T-helper 1 cell (primary cell): ENCODE results near the gene SKA3.
"Not testable (repeated sequence)": the region's sequence is repeated elsewhere in the genome, so short reads cannot be mapped to it uniquely, and the experiment has no call there.

Experiments
- DNase-seq, 5 donors: peaks; one replicate each; pipeline ENCODE4 v3.0.0-alpha.2; 2012 to 2020
- total RNA-seq, 4 donors: gene quantifications; one replicate each; lab custom pipeline; 2026; lab: John Stamatoyannopoulos, UW

The SKA3 gene
- total RNA-seq: 0.54 to 0.83 (median 0.57) reads per million in 4 donors

DNA sequence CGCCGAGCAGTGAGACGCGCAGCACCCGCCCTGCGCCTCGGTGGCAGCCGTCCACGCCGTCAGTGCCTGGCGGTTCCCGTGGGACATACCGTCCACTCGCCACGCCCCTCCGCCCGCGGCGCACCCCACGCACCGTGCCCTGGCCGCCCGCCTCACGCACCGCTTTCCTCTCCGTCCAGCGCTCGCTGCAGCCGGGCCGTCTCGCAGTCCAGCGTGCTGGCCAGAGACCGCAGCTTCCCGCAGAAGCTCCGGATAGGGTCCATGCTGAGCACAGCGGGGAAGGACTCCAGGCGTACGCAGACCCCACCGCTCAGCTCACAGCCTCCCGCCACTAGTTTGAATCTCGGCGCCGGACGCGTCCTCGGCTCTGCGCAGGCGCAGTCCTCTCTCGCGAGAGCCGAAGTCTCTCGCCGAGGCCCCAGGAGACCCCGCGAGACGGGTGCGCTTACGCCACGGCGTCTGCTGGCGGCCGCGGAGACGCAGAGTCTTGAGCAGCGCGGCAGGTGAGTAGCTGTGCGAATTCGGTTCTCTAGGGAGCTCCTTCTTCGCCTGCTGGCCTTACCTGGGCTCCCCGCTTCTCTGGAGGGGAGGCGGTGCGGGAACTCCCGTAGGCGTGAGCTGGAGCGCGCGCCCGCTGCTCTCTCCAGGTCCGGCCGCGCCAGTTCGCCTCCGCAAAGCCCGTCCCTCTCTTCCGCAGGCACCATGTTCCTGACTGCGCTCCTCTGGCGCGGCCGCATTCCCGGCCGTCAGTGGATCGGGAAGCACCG is at the start of gene SKA3, which contains the start of gene MRPL57:
Gene SKA3 (minus strand): TSS at position 338 of the 767 bp plus-strand sequence. CDS start 75 bp downstream, at position 263.
Gene MRPL57 (plus strand): TSS at position 444 of the 767 bp plus-strand sequence. CDS start 259 bp downstream, at position 703.
- DNase-seq: peak; percentile 88 to 96 (median 91)

DNA sequence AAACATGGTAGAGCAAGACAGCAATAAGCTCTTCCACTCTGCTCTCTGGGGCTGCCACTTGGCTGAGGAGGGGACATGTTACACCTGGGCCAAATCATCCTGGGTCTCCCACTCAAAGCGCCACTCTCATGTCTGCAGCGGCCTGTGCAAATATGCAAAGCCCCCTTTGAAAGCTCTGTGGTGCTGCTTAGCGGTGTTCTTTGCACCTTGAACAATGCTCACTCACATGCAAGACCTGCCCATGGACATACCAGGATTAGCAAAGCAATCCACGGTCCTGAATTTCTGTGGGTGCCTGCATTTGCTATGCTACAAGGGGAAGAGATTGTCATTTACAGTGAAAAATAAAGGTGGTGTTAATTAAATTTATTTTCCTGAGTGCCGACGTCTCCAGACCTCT is 48.7 kb upstream of the SKA3 start:
- no peak for DNase-seq

DNA sequence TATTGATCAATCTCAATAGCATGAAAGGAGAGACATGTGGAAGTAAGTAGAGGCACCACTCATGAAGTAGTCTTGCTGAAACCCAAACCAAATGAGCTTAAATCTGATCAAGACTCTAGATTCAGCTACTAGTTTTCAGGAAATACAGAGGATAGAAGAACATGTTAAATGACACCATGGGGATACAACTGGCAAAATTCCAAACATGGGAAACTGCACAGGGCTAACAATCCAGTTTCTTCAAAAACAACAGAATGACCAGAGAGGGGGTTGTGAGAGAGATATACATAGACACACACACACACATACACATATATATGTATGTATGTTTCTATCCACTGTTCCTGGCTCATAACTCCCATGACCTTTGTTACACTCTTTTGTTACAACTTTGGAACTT is 44.9 kb upstream of the SKA3 start:
- no peak for DNase-seq

DNA sequence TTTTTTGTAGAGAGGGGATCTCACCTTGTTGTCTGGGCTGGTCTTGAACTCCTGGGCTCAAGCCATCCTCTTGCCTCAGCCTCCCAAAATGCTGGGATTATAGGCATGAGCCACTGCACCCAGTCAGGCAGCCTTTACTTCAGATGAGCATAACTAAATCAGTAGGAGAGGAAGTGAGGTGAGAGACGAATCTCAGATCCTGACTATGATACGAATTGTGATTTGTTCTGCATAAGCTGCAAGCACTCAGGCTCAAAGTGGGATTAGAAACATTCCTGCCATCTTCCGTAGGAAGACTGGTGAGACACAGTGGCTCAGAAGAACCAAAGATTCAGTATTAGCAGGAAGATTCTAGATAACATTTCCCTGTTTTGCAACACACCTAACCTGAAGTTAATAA is 43.4 kb upstream of the SKA3 start:
- peak in 1 of 5 donors; percentile 12 for DNase-seq

- DNase-seq: no peak
Observed at GRCh38 chr13:21219036-21219381, 42.7 kb upstream of the SKA3 start.

GRCh38 chr13:21218351-21219035 is 42.1 kb upstream of the SKA3 start:
- peak in 1 of 5 donors; percentile 83 for DNase-seq

- DNase-seq: no peak
Observed at GRCh38 chr13:21216332-21216731, 40.0 kb upstream of the SKA3 start.

DNA sequence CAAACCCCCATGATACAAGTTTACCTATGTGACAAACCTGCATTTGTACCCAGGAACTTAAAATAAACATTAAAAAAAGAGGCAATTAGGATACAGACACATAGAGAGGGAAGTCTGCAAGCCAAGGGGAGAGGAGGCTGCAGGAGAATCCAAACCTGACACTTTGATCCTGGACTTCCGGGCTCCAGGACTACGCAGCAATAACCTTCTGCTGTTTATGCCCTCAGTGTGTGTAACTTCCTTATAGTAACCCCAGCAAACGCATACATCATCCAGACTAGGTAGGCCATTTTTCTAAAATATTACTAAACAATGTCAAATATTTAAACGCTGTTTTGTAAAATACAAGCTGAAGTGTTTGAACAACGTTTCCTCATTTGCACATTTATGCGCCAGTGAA is 39.1 kb upstream of the SKA3 start:
- not testable (repeated sequence) for DNase-seq

DNA sequence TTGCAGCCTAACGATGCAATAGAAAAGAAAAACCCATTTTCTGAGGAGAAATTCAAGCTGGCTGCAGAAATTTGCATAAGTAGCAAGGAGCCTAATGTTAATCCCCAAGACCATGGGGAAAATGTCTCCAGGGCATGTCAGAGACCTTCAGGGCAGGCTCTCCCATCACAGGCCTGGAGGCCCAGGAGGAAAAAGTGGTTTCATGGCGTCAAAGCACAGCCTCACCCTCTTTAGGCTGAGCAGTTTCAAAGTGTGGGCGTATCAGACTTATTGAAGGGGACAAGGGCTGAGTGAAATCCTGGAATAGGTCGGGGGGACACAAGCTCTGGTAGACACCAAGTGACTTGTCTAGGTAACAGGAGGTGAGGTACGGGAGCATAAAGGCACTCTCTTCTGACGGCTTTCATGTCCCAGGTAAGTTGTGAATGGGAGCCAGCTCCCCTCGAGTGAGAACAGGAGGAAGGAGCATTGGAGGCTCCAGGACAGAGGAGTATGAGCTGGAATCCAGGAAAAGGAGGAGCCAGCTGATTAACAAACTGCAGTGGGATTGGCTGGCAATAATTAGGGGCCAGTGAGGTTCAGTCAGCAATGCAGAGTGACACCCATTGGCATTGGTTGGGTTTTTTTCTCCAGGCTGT is 35.9 kb upstream of the SKA3 start:
- no peak for DNase-seq

DNA sequence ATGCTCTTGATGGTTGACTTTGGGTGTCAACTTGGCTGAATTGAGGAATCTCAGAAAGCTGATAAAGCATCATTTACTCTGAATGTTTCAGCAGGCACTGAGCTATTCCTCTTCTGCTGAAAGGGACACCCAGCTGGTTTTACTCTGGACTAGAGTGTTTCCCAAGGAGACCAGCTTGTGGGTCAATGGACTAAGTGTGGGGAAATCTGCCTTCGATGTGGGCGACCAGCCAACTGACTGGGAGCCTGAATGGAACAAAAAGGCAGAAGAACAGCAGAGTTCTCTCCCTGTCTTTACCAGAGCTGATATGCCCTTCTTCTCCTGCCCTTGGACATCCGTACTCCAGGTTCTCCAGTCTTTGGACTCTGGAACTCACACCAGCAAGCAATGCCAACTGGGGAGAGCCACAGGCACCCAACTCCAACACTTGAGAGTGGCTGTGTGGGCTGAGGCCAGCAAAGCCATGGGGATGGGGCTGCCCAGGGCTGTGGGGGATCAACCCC is 32.4 kb upstream of the SKA3 start:
- DNase-seq: no peak

- DNase-seq: no peak
Observed at GRCh38 chr13:21202767-21203531, 26.6 kb upstream of the SKA3 start.

- not testable (repeated sequence) for DNase-seq
Observed at GRCh38 chr13:21201456-21202190, 25.3 kb upstream of the SKA3 start.

DNA sequence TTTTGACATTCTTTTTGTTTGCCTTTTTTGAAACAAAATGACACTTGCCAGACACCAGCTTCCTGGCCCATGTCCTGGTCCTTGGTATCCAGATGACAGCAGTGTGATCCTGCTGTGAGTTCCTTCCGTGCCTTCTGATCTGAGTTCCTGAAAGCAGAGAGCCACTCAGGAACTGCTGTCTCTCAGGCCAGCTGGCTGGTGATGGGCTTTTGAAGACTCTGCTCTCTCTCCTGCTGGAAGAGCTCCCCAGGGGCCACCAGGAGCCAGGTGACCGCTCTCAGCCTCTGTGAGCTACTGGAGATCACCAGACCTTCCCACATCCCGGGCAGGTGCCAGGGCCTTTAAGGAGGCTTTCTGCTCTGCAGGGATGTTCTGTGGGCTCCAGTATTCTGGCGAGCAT is 22.0 kb upstream of the SKA3 start:
- not testable (repeated sequence) for DNase-seq

DNA sequence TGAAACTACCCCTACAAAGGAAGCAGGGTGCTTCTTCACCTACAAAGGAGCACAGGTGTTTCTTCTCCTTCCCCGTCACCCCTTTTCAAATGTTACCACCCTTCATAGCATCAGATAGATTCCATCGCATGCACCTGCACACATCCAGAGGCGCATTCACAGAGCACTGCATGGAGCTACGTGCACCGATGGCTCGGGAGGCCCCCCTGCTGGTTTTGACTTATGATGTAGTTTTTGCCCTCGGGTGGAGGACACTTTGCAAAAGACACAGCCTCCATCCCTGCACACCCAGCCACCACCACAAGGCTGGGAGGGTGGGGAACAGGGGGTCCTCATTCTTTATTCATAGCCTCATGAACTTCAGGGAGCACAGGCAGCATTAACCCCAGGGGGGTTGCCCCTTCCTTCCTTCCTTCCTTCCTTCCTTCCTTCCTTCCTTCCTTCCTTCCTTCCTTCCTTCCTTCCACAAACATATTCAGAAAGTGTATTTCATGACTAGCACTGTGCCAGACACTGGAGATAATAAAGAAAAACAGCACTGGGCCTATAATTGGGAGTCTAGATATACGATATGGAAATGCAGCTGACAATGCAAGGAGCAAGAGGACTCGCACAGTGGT is 21.4 kb upstream of the SKA3 start:
- DNase-seq: not testable (repeated sequence)

DNA sequence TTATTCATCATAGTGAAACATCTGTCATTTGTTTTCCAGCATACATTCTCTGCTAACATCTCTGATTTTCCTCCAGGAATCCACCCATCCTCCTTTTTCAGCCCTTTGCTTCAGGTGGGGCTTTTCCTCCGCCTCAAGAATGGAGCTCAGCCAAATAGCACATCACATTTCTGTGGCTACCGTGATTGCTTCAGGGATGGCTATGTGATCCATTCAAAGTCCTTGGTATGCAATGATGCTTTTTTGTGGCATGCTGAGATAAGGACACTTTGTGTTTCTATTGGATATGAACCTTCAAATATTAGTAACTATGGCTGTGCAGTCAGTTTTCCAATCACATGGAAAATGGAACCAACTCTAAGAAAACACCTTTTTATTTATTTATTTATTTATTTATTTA is 18.4 kb upstream of the SKA3 start:
- DNase-seq: not testable (repeated sequence)

GRCh38 chr13:21186410-21186809 is 10.1 kb upstream of the SKA3 start:
- not testable (repeated sequence) for DNase-seq

GRCh38 chr13:21181671-21182070 is 5.3 kb upstream of the SKA3 start:
- no peak for DNase-seq

- no peak for DNase-seq
Observed at GRCh38 chr13:21176982-21177284, 581 bp upstream of the SKA3 start.

DNA sequence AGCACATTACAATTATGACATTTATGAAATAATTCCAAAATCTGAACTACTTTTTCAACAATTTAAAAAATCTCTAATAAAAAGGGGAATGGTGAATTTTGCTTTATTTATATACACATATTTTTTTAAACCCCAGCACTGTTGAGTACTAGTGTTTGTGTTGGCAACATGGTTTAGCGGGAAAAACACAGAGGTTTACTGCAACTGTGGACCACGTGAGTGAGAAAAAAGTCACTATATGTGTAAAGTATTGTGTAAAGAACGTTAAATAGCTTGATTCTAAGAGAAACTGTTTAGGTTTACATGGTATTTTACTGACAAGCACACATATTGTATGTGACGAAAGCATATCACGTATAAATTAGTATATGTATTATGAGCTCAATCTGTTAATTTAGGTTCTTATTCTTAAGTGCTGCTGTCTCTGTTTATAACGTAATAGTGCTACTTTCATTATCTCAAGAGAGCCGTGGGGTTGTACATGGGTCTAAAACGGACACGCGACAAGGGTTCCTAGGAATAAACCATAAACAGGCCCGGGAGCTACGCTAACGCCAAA is 617 bp downstream of the SKA3 start:
- no peak for DNase-seq

DNA sequence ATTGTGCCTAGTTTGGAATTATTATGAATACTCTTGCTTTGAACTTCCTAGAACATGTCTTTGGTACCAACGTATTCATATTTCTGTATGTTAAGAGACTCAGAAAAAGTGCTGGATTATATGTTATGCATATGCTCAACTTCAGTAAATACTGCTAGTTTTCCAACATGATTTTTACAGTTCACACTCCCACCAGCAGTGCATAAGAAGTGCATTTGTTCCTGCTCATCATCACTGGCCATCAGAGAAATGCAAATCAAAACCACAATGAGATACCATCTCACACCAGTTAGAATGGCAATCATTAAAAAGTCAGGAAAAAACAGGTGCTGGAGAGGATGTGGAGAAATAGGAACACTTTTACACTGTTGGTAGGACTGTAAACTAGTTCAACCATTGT is 2.6 kb downstream of the SKA3 start:
- DNase-seq: not testable (repeated sequence)

DNA sequence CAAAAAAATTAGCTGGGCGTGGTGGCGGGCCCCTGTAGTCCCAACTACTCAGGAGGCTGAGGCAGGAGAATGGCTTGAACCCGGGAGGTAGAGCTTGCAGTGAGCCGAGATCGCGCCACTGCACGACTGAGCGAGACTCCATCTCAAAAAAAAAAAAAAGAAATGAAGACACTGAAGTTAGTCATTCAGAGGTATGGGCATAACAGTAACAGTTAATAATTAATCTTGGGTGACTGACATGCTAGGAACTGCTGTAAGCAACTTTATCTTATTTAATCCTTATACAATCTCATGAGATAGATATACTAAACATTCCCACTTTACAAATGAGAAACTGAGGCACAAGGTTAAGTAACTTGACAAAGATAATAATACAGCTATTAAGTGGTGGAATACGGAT is 4.9 kb downstream of the SKA3 start:
- no peak for DNase-seq
